SU-DHL-6 (cell line): ENCODE results near the gene HHATL.

Experiments
- H2AFZ ChIP-seq: fragments of 200-600 bp; sonication (generic); 2 replicates; pipeline ENCODE4 v1.6.1; 2014; ENCODE audit warnings: low read depth, mild to moderate bottlenecking, moderate library complexity, mixed read lengths, antibody characterized with exemption, low read length; ENCODE audit not compliant: severe bottlenecking
- H3F3A ChIP-seq: fragments of 200-600 bp; shearing (Covaris generic); 2 replicates; pipeline ENCODE4 v1.6.0; 2016; ENCODE audit warnings: antibody characterized with exemption, mild to moderate bottlenecking; ENCODE audit not compliant: insufficient read depth
- H3K27ac ChIP-seq: fragments of 200-600 bp; sonication (generic); 2 replicates; pipeline ENCODE4 v1.5.1; 2016; ENCODE audit warnings: low read depth, mild to moderate bottlenecking, low read length, moderate library complexity, mixed read lengths
- H3K27me3 ChIP-seq: fragments of 200-600 bp; sonication (generic), shearing (Covaris generic); 2 replicates; pipeline ENCODE4 v1.6.0; 2014; ENCODE audit warnings: mild to moderate bottlenecking, low read length
- H3K36me3 ChIP-seq: fragments of 200-600 bp; sonication (generic); 2 replicates; pipeline ENCODE4 v1.6.1; 2014; ENCODE audit warnings: mild to moderate bottlenecking, low read length, mixed read lengths
- H3K4me2 ChIP-seq: fragments of 300-600, 200-600 bp; shearing (Covaris generic), sonication (generic); 2 replicates; pipeline ENCODE4 v1.6.0; 2014; ENCODE audit warnings: low read length, low read depth, mild to moderate bottlenecking; ENCODE audit not compliant: poor library complexity, severe bottlenecking
- H3K4me3 ChIP-seq: fragments of 200-600 bp; sonication (generic); 2 replicates; pipeline ENCODE4 v1.5.1; 2014; ENCODE audit warnings: antibody characterized with exemption, low read length, mild to moderate bottlenecking, mixed read lengths; ENCODE audit not compliant: insufficient read depth, poor library complexity, severe bottlenecking
- H3K79me2 ChIP-seq: fragments of 200-600 bp; sonication (generic); 2 replicates; pipeline ENCODE4 v1.6.1; 2014; ENCODE audit warnings: mild to moderate bottlenecking, low read length, moderate library complexity; ENCODE audit not compliant: insufficient read depth
- H3K9ac ChIP-seq: fragments of 200-600 bp; sonication (generic); 2 replicates; pipeline ENCODE4 v1.7.0; 2014; ENCODE audit warnings: mild to moderate bottlenecking, low read length
- H3K9me2 ChIP-seq: fragments of 200-600 bp; sonication (generic); replicated peaks from 2 replicates; pipeline ENCODE4 v1.6.1; 2014; ENCODE audit warnings: low read length; ENCODE audit not compliant: insufficient read depth
- H3K9me3 ChIP-seq: fragments of 200-600 bp; sonication (generic); 2 replicates; pipeline ENCODE4 v1.6.1; 2014; ENCODE audit warnings: low read length, mixed read lengths; ENCODE audit not compliant: insufficient read depth
- H4K20me1 ChIP-seq: fragments of 200-600 bp; sonication (generic); 2 replicates; pipeline ENCODE4 v1.6.1; 2014; ENCODE audit warnings: low read depth, mild to moderate bottlenecking, antibody characterized with exemption, low read length, moderate library complexity, mixed read lengths
- CTCF ChIP-seq: fragments of 200-600 bp; sonication (generic); IDR thresholded peaks from one replicate; pipeline ENCODE4 v1.5.1; 2017; ENCODE audit warnings: antibody characterized with exemption, mild to moderate bottlenecking, low read length, moderate library complexity; ENCODE audit not compliant: insufficient read depth, poor library complexity, severe bottlenecking
- EZH2phosphoT487 ChIP-seq: fragments of 200-600 bp; sonication (generic), shearing (Covaris generic); conservative IDR thresholded peaks from 2 replicates; pipeline ENCODE4 v1.6.1; 2018; ENCODE audit warnings: mild to moderate bottlenecking, antibody characterized with exemption, low read length, moderate library complexity, mixed read lengths

Gene HHATL

GRCh38 chr3:42649006-42649405 lies 53.6 kb downstream of the HHATL start:
- H3F3A ChIP-seq: peaks cover 9% of the 10 kb centered on the region
- no peaks in the 10 kb centered on the region for H4K20me1 ChIP-seq
- no peaks in the 10 kb centered on the region for H3K9me2 ChIP-seq
- no peaks in the 10 kb centered on the region for H3K27me3 ChIP-seq
- no peaks in the 10 kb centered on the region for H3K9me3 ChIP-seq
- H3K9ac ChIP-seq: no peak overlapping the region
- TF ChIP-seq EZH2phosphoT487 (no peak), CTCF (no peak)
- H3K79me2 ChIP-seq: no peaks in the 10 kb centered on the region
- peaks cover 17% of the 10 kb centered on the region for H3K36me3 ChIP-seq
- no peak overlapping the region for H3K4me3 ChIP-seq
- H2AFZ ChIP-seq: no peak overlapping the region
- H3K4me2 ChIP-seq: no peak overlapping the region
- H3K27ac ChIP-seq: no peak overlapping the region

- no peak overlapping the region for H3K4me2 ChIP-seq
- TF ChIP-seq EZH2phosphoT487 (no peak), CTCF (no peak)
- no peak overlapping the region for H2AFZ ChIP-seq
- H3K9me3 ChIP-seq: no peaks in the 10 kb centered on the region
- no peak overlapping the region for H3K4me3 ChIP-seq
- peaks cover 9% of the 10 kb centered on the region for H3F3A ChIP-seq
- H3K9ac ChIP-seq: no peak overlapping the region
- H3K79me2 ChIP-seq: no peaks in the 10 kb centered on the region
- no peaks in the 10 kb centered on the region for H3K9me2 ChIP-seq
- H3K27me3 ChIP-seq: no peaks in the 10 kb centered on the region
- H3K27ac ChIP-seq: no peak overlapping the region
- H4K20me1 ChIP-seq: no peaks in the 10 kb centered on the region
- H3K36me3 ChIP-seq: peaks cover 27% of the 10 kb centered on the region
Measured at GRCh38 chr3:42647821-42648459, 54.7 kb downstream of the HHATL start.
